Camera-type eye (tissue), 1 donor: ENCODE measurements around the gene TXNL4A. TPM values are rescaled to one million over a fixed set of nuclear protein-coding genes. Genes with fewer than 3 reads are reported as not detected.

ENCODE experiments used
- total RNA-seq: library from RNA; depleted of rRNA; stranded (reverse); fragments of >200 nt; gene quantifications from one replicate; pipeline ENCODE4 v1.2.3, GENCODE V29; 2014

Gene TXNL4A, protein sequence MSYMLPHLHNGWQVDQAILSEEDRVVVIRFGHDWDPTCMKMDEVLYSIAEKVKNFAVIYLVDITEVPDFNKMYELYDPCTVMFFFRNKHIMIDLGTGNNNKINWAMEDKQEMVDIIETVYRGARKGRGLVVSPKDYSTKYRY
- total RNA-seq: 26.2 TPM

GRCh38 chr18:79988451-79989194 lies at the start of gene TXNL4A:
TSS of gene TXNL4A (minus strand) at chr18:79988563. CDS start at chr18:79988392, 171 bp downstream.

GRCh38 chr18:80034068-80034851 lies 45.9 kb upstream of the TXNL4A start, which contains the start of gene RBFA:
TSS of gene RBFA (plus strand) at chr18:80034434. CDS start at chr18:80034496, 62 bp downstream.

DNA sequence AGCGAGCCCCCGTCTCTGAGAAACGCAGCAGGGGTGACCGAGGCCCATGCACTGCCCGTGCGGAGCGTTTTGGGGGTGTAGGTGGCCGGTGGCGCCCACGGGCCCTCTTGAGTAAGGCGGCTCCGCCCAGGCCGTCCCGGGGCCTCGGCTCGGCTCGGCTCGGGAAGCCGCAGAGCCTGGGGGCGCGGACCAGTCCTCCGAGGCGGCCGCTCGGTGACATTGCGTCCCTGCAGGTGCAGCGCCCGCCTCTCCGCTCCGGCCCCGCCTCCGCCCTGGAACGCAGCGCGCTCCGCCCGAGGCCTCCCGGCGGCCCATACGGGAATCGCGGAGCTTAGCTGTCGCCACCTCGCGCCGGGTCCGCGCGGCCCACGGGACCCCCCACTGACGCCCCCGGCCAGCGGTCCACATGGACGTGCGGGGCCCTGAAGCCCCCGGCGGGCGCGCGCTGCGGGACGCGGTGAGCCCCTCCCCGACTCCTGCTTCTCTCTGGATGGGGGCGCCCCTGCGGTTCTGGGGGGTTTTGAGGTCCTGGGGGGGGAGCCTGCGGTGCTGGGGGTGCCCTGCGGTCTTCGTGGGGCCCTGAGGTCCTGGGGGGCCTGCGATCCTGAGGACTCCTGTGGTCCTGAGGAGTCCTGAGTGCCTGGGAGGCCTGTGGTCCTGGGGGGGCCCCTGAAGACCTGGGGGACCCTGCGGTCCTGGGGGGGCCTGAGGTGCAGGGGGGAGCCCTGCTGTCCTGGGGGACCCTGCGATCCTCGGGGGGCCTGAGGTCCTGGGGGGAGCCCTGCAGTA lies 23.8 kb downstream of the TXNL4A start, which contains the start of gene HSBP1L1:
Gene HSBP1L1 (plus strand): TSS at position 314 of the 789 bp plus-strand sequence. CDS start 93 bp downstream, at position 407.

GRCh38 chr18:79951545-79952455 lies 36.6 kb downstream of the TXNL4A start, which contains the start of gene SLC66A2:
TSS of gene SLC66A2 (minus strand) at chr18:79951653. CDS start at chr18:79950926, 727 bp downstream.

Other genes with a start within 250 kb of the TXNL4A start
- 1.9 TPM for gene KCNG2, start 190.6 kb downstream of the TXNL4A start, total RNA-seq
- gene SLC66A2, start 36.9 kb downstream of the TXNL4A start, total RNA-seq: 35.8 TPM
- gene HSBP1L1, start 23.9 kb downstream of the TXNL4A start, total RNA-seq: 6.3 TPM
- 40.2 TPM for gene RBFA, start 45.9 kb upstream of the TXNL4A start, total RNA-seq
- gene ADNP2, start 120.7 kb upstream of the TXNL4A start, total RNA-seq: 22.7 TPM